Measurements from ENCODE around the gene ZNF526.

Gene ZNF526

GRCh38 chr19:42249149-42249750 is 29.1 kb downstream of the ZNF526 start:
- peaks cover 3 to 70% (median 53%) of the 10 kb centered on the region in 4 donors for H3K4me1 ChIP-seq
- no peak for TF ChIP-seq CTCF (IDR thresholded peaks at IDR 0.05)
- peaks cover 0 to 23% (median 21%) of the 10 kb centered on the region in 3 donors for H3K36me3 ChIP-seq
- no peak overlapping the region for H3K4me3 ChIP-seq
- DNase-seq, result peak in 1 of 2 donors; percentile 70
- intact Hi-C loops (cut with DNase I; ENCODE audit: low total_unique reads), result no loop called here
- peak overlapping the region in 1 of 2 donors; percentile 99 for H3K27ac ChIP-seq
- no peaks in the 10 kb centered on the region for H3K9me3 ChIP-seq
- no peaks in the 10 kb centered on the region for H3K27me3 ChIP-seq

- peaks cover 0 to 23% (median 21%) of the 10 kb centered on the region in 3 donors for H3K36me3 ChIP-seq
- H3K27ac ChIP-seq, result peak overlapping the region; percentile 99
- H3K27me3 ChIP-seq, result no peaks in the 10 kb centered on the region
- peaks cover 0 to 69% (median 53%) of the 10 kb centered on the region in 4 donors for H3K4me1 ChIP-seq
- intact Hi-C loops (cut with DNase I; ENCODE audit: low total_unique reads), result no loop called here
- H3K9me3 ChIP-seq, result no peaks in the 10 kb centered on the region
- DNase-seq, result no peak
- no peak overlapping the region for H3K4me3 ChIP-seq
- TF ChIP-seq CTCF (IDR thresholded peaks at IDR 0.05), result no peak
These were observed 29.7 kb downstream of the ZNF526 start for GRCh38 chr19:42249769-42250168.

DNA sequence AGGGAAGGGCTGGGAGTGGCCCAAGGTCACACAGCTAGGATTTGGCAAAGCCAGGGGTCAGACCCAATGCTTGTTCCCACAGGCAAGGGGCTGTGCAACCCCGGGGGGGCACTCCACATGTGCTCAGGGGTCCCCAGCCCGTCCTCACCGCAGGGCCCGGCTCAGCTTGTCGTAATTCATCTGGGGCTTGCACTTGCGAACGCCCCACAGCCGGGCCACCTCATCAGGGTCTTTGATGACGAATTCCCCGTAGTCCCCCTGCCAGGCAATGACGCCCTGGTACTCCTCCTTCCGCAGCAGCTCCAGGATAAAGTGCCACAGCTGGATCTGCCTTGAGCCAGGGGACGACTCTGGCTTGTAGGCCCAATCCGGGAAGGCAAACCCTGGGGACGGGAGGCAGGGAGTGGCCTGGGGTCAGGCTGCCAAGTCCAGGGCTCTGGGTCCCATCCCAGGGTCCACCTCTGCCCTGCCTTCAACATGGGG is 30.1 kb downstream of the ZNF526 start:
- Histone ChIP-seq H3K27ac (peak overlapping the region; percentile 99), H3K9me3 (no peaks in the 10 kb centered on the region), H3K36me3 (peaks cover 0 to 23% (median 21%) of the 10 kb centered on the region in 3 donors), H3K4me1 (peaks cover 0 to 64% (median 49%) of the 10 kb centered on the region in 4 donors), H3K27me3 (no peaks in the 10 kb centered on the region), H3K4me3 (peak overlapping the region; percentile 23 to 85)
- intact Hi-C loops (cut with DNase I; ENCODE audit: low total_unique reads), result no loop called here
- DNase-seq, result peak in 1 of 2 donors; percentile 78
- no peak for TF ChIP-seq CTCF (IDR thresholded peaks at IDR 0.05)

- TF ChIP-seq CTCF (IDR thresholded peaks at IDR 0.05), result no peak
- Histone ChIP-seq H3K4me3 (peak overlapping the region; percentile 23 to 85), H3K36me3 (peaks cover 0 to 23% (median 21%) of the 10 kb centered on the region in 3 donors), H3K4me1 (peaks cover 0 to 65% (median 49%) of the 10 kb centered on the region in 4 donors), H3K27ac (peak overlapping the region; percentile 99), H3K9me3 (no peaks in the 10 kb centered on the region), H3K27me3 (no peaks in the 10 kb centered on the region)
- DNase-seq, result peak in 1 of 2 donors; percentile 77
- intact Hi-C loops (cut with DNase I; ENCODE audit: low total_unique reads), result no loop called here
These were observed 30.8 kb downstream of the ZNF526 start for GRCh38 chr19:42250666-42251531.

DNA sequence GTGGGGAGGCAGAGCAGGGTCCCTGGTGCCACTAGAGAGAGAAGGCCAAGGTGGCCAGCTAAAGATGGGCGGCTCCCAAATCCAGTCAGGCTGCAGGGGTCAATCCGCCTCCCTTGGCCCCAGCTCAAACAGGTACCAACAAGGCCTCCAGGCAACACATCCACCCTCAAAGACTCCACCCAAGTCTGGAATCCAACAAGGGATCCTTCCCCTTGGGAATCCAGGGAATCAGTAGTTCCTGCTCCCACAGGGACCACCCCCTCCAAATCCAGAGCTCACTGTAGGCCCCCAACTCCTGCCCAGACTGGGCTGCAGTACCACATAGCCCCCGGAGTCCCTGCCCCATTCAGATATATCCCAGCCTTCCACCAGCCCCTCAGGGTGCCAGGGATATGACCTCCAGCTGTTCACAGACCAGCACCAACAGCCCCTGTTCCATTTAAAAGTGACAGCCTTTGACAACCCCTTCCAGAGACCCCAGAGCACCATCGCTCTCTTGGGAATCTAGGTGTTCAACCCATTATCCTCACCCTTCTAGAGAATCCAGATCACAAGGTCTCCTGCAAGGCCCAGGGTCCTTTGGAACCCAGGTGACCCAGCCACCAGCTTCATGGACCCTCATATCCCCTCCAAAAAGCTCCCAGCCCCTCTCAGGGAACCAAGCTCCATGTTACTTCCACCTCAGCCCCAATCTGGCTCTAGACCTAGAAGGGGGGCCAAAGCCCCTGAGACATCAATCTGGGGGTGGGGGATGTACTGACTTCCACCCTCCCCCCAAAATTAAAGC is 31.7 kb downstream of the ZNF526 start:
- intact Hi-C loops (cut with DNase I; ENCODE audit: low total_unique reads), result no loop called here
- no peaks in the 10 kb centered on the region for H3K27me3 ChIP-seq
- H3K9me3 ChIP-seq, result no peaks in the 10 kb centered on the region
- peak overlapping the region; percentile 99 for H3K27ac ChIP-seq
- H3K4me3 ChIP-seq, result peak overlapping the region; percentile 85 to 97
- peaks cover 0 to 23% (median 21%) of the 10 kb centered on the region in 3 donors for H3K36me3 ChIP-seq
- peaks cover 0 to 64% (median 46%) of the 10 kb centered on the region in 4 donors for H3K4me1 ChIP-seq
- no peak for TF ChIP-seq CTCF (IDR thresholded peaks at IDR 0.05)
- no peak for DNase-seq

Measured in tibial artery (tissue), 4 donors.